Dedifferentiated amniotic fluid mesenchymal stem cell (primary cell): ENCODE results near the gene TRIO.

Experiments used
- DNase-seq: peaks from one replicate; pipeline ENCODE4 v3.0.0-alpha.2; 2016; ENCODE audit errors: extremely low spot score

The TRIO gene

GRCh38 chr5:14147210-14147609 lies 4.1 kb downstream of the TRIO start:
- DNase-seq: no peak

- DNase-seq: no peak
Observed at GRCh38 chr5:14148483-14148882, 5.3 kb downstream of the TRIO start.

DNA sequence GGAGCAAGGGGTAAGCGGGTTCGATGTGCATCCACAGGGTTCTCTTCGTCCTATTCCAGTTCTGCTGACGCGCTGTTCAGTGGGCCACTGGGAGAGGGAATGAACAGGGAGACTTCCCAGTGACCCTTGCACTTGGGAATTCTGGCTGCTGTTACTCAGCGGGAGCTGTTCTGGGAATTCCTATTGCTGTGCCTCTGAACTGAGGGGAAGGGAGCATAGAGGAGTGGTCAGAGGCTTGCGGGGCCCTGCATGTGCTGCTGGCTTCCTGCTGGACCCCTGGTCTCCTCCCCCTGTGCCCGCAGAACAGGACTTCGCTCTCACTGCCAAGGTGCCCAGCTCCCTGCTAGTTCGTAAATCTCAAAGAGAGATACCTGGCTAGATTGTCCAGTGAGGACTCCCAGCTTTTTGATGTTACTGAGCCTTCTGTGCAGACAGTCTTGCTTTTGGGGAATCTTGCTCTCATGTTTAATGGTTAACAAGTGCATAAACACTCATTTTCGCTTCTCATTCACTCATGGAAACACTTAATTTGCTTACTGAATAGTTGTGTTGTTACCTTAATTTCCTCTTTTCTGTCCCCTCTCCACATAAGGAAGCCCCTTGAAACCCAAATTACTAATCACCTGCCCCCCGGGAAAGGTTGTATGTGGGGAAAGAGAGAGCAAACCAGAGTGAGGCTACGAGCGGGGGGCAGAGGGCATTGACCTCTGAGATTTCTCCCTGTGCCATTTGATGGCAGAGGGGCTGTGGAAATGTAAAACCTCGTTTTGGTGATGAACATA lies 5.9 kb downstream of the TRIO start:
- DNase-seq: no peak

- DNase-seq: no peak
Observed at GRCh38 chr5:14149672-14150274, 6.6 kb downstream of the TRIO start.

- DNase-seq: no peak
Observed at GRCh38 chr5:14151416-14151815, 8.3 kb downstream of the TRIO start.

GRCh38 chr5:14153071-14153864 lies 10.1 kb downstream of the TRIO start:
- no peak for DNase-seq

GRCh38 chr5:14153932-14154731 lies 11.0 kb downstream of the TRIO start:
- no peak for DNase-seq

GRCh38 chr5:14155075-14155474 lies 11.9 kb downstream of the TRIO start:
- no peak for DNase-seq

- no peak for DNase-seq
Observed at GRCh38 chr5:14155739-14156138, 12.6 kb downstream of the TRIO start.

- DNase-seq: no peak
Observed at GRCh38 chr5:14156290-14156649, 13.1 kb downstream of the TRIO start.

DNA sequence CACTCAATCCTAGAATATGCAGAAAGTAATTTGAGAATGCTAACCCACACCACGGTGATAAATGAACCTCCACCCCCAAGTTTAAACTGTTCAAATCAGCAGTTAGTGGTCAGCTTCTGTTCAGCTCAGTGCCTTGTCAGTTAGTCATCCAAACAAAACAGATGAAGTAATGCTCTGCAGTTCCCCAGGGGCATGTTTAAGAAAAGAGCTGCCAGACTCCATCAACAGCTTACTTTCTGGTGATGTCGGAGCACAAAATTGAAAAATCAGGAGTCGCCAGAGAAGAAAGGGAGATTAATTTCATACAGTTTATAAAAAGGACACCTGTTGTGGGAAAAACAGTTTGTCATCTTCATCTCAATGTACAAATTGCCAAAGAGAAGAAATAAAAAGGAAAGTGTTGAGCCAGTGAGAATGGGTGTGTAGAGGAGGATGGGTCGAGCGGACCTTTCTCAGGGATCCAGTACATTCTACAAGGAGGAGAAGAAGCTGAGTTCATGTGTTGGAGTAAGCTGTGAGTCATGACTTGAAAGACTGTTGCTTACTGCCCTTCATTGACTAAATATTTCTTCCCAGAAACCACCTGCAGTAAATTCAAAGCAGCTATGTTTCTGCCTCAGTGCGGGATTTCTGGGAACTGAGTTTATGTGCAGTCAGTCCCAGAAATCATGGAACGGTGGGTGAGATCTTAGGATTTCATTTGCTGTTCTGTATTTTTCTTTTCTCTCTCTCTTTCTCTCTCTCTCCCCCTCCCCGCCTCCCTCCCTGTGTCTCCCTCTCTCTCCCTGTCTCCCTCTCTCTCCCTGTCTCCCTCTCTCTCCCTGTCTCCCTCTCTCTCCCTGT lies 13.7 kb downstream of the TRIO start:
- DNase-seq: peak; percentile 91

DNA sequence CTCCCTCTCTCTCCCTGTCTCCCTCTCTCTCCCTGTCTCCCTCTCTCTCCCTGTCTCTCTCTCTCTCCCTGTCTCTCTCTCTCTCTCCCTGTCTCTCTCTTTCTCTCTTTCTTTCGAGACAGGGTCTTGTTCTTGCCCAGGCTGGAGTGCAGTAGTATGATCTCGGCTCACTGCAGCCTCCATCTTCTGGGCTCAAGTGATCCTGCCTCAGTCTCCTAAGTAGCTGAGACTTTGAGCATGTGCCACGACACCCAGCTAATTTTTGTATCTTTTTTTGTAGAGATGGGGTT lies 14.3 kb downstream of the TRIO start:
- DNase-seq: no peak

DNA sequence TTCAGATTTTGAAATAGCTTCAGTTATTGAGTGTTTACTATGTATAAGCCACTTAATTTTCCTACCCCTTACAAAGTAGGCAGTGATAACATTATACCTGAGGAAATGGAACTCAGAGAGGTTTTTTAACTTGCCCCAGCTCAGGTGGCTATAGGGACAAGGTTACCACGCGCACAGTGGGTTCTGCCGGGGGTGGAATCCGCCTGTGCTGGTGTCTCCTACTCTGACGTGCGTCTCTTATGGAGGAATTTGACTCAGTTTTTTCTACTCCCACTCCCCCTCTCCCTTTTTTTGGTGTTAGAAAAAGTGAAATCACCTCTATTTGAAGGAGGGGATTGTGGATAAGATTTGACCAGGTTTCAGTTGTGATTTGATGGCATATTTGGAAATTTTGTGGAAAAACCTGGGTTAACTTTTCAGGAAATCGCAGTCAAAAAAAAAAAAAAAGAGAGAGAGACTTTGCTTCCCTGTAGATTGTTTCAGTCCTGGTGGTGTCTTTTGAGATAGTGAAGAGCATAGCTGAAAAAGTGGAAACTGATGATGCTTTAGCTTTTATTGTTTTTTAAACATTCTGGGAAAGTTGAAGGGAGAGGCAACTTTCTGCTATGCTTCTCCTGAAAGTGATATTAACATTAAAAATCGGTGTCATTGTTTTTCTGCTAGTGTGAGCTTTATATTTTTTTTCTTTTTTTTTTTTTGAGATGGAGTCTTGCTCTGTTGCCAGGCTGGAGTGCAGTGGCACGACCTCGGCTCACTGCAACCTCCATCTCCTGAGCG lies 15.9 kb downstream of the TRIO start:
- no peak for DNase-seq

GRCh38 chr5:14161825-14162556 lies 18.8 kb downstream of the TRIO start:
- no peak for DNase-seq

GRCh38 chr5:14164164-14165163 lies 21.3 kb downstream of the TRIO start:
- DNase-seq: no peak

DNA sequence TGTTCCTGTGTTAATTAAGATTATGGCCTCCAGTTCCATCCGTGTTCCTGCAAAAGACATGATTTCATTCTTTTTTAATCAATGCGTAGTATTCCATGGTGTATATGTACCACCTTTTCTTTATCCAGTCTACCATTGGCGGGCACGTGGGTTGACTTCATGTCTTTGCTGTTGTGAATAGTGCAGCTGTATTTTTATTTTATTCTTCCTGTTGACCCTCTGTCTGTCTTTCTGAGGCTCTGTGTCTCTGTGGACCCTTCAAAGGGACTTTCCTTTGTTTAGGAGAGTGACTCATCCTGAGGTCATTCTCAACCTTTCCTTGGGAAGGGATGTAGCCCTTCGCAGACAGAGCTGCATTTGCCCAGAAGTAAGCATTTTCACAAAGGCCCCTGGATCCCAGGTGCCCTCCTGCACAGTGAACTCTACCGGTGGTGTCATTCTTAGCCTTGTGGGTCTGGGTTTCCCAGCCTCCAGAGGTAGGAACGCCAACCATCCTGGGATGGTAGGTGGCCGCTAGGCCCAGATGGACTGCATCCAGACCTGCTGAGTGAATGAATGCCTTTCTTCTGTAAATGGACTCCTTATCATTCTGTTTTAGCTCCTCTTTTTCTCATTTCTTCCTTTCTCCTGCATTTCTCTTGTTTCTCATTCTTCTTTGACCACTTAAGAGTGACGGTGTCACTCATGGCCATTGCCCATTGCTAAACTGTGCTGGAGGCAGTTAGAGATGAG lies 22.4 kb downstream of the TRIO start:
- DNase-seq: no peak

- DNase-seq: no peak
Observed at GRCh38 chr5:14166437-14166836, 23.3 kb downstream of the TRIO start.
